Neuronal stem cell (in vitro differentiated cells): ENCODE data around the gene STT3B.
A peak's percentile ranks its signal among the peaks of the same experiment; 100 is the strongest.

Experiments
- DNase-seq: peaks from one replicate; pipeline ENCODE4 v3.0.0-alpha.2; 2013; ENCODE audit warnings: low spot score
- H2AFZ ChIP-seq: one replicate; pipeline ENCODE4 v1.6.1; 2013; ENCODE audit warnings: mild to moderate bottlenecking, low read length, inconsistent platforms
- H2AK5ac ChIP-seq: 2 replicates; pipeline ENCODE4 v1.6.1; 2013; ENCODE audit warnings: low read depth, mild to moderate bottlenecking, inconsistent platforms, low read length, moderate library complexity, mixed read lengths
- H2BK120ac ChIP-seq: 2 replicates; pipeline ENCODE4 v1.6.1; 2013; ENCODE audit warnings: low read depth, mild to moderate bottlenecking, inconsistent platforms, low read length, moderate library complexity, mixed read lengths
- H2BK12ac ChIP-seq: one replicate; pipeline ENCODE4 v1.6.1; 2013; ENCODE audit warnings: low read length, inconsistent platforms
- H2BK15ac ChIP-seq: 2 replicates; pipeline ENCODE4 v1.6.1; 2013; ENCODE audit warnings: mild to moderate bottlenecking, low read length, inconsistent platforms, mixed read lengths
- H2BK5ac ChIP-seq: one replicate; pipeline ENCODE4 v1.6.1; 2013; ENCODE audit warnings: inconsistent platforms, mild to moderate bottlenecking, low read length, moderate library complexity
- H3K14ac ChIP-seq: one replicate; pipeline ENCODE4 v1.6.1; 2013; ENCODE audit warnings: low read length, inconsistent platforms
- H3K18ac ChIP-seq: 2 replicates; pipeline ENCODE4 v1.6.1; 2013; ENCODE audit warnings: low read length, inconsistent platforms
- H3K23ac ChIP-seq: 2 replicates; pipeline ENCODE4 v1.6.1; 2013; ENCODE audit warnings: low read depth, mild to moderate bottlenecking, mixed read lengths, low read length, inconsistent platforms; ENCODE audit not compliant: poor library complexity
- H3K27ac ChIP-seq: replicated peaks from 3 replicates; pipeline ENCODE4 v1.5.1; 2013; ENCODE audit warnings: low read length, inconsistent platforms
- H3K27me3 ChIP-seq, 3 experiments: 2 replicates each; pipeline ENCODE4 v1.6.1; 2013; ENCODE audit warnings: low read length in 3 of 3, mild to moderate bottlenecking in 2 of 3, inconsistent platforms in 1 of 3, low read depth in 1 of 3, mixed read lengths in 1 of 3, moderate library complexity in 1 of 3; ENCODE audit not compliant: control insufficient read depth in 3 of 3, insufficient read depth in 3 of 3
- H3K36me3 ChIP-seq, 2 donors: replicated peaks in 1 of 2; 2 replicates each; pipeline ENCODE4 v1.6.1; 2013; ENCODE audit warnings: low read length in 2 of 2; ENCODE audit not compliant: control insufficient read depth in 2 of 2, insufficient read depth in 2 of 2
- H3K4ac ChIP-seq: 2 replicates; pipeline ENCODE4 v1.6.1; 2013; ENCODE audit warnings: inconsistent platforms, mild to moderate bottlenecking, low read length, moderate library complexity
- H3K4me1 ChIP-seq, 2 donors: 1 replicate in 1 of 2; 2 replicates in 1 of 2; pipeline ENCODE4 v1.6.1; 2013; ENCODE audit warnings: low read length in 2 of 2, low read depth in 1 of 2; ENCODE audit not compliant: control insufficient read depth in 2 of 2, insufficient read depth in 1 of 2
- H3K4me2 ChIP-seq: one replicate; pipeline ENCODE4 v1.6.1; 2013; ENCODE audit warnings: mild to moderate bottlenecking, low read length, inconsistent platforms; ENCODE audit not compliant: insufficient read depth, poor library complexity, severe bottlenecking
- H3K4me3 ChIP-seq, 2 donors: 2 replicates each; pipeline ENCODE4 v1.5.1; 2013; ENCODE audit warnings: low read length in 2 of 2, mild to moderate bottlenecking in 2 of 2, inconsistent platforms in 1 of 2, moderate library complexity in 1 of 2
- H3K79me1 ChIP-seq: one replicate; pipeline ENCODE4 v1.6.1; 2013; ENCODE audit warnings: low read depth, mild to moderate bottlenecking, inconsistent platforms, low read length, moderate library complexity
- H3K9ac ChIP-seq: one replicate; pipeline ENCODE4 v1.6.1; 2013; ENCODE audit warnings: mild to moderate bottlenecking, low read depth, low read length, inconsistent platforms; ENCODE audit not compliant: poor library complexity
- H3K9me3 ChIP-seq, 2 donors: replicated peaks in 1 of 2; 2 replicates each; pipeline versions ENCODE3 to v1.6.1; 2013; ENCODE audit warnings: low read length in 2 of 2, mild to moderate bottlenecking in 2 of 2, inconsistent platforms in 1 of 2, low read depth in 1 of 2, mixed read lengths in 1 of 2, moderate library complexity in 1 of 2; ENCODE audit not compliant: control insufficient read depth in 2 of 2, insufficient read depth in 1 of 2
- H4K8ac ChIP-seq: one replicate; pipeline ENCODE4 v1.6.1; 2013; ENCODE audit warnings: low read depth, mild to moderate bottlenecking, inconsistent platforms, low read length, moderate library complexity
- H4K91ac ChIP-seq: one replicate; pipeline ENCODE4 v1.6.1; 2013; ENCODE audit warnings: low read length, low read depth, mild to moderate bottlenecking, inconsistent platforms; ENCODE audit not compliant: poor library complexity
- WGBS, 2 donors: extraction: QIAGEN DNeasy Blood & Tissue Kit; methylation state at CpG; one replicate each; pipeline ENCODE4 v1.1.7; 2013; ENCODE audit warnings: missing lambda C conversion rate in 2 of 2, mixed read lengths in 1 of 2; ENCODE audit not compliant: insufficient read length in 2 of 2, insufficient replicate concordance in 1 of 2; ENCODE audit errors: extremely low coverage in 2 of 2; 5-methylcytosine and 5-hydroxymethylcytosine counted together

STT3B gene

DNA sequence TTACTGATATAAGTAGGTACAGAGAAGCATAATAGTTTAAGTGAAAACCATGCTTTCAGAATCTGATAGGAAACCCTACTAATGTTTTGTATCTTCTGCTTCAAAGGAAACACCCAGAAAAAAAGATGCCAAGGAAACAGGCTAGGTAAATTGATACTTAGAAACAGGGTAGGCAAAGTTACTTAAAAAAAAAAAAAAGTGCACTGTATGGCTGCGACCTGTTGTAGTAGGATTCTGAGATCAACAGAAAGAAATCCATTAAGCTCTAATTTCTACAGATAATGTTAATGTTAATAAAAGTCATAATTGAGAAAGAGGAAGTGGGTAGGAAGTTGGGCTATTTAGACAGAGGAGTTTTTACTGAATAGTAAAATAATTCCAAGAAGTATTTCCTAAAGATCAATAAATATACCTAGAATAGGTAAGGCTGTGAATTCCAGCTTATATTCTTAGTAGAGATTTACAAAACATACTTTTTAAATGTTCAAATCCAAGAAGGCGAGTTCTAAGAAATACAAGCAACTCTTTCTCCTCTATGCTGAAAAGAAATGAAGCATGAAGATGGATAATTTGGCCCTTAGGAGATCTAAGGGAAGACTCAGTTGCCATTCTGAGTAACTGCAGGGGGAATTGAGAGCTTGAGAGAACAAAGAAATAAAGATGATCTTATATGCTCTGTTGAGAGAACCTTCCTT lies 24.1 kb upstream of the STT3B start:
- Histone ChIP-seq H3K4ac (no peak overlapping the region), H3K9ac (no peak overlapping the region), H3K4me2 (no peak overlapping the region), H3K4me3 (no peak overlapping the region), H3K79me1 (no peaks in the 10 kb centered on the region), H2AFZ (peak overlapping the region; percentile 19), H3K27me3 (no peaks in the 10 kb centered on the region), H3K18ac (no peak overlapping the region), H3K36me3 (no peaks in the 10 kb centered on the region), H4K8ac (no peak overlapping the region), H4K91ac (no peak overlapping the region), H3K14ac (no peak overlapping the region), H3K4me1 (peaks cover 3 to 6% of the 10 kb centered on the region in 2 donors), H2BK120ac (no peak overlapping the region), H2BK12ac (no peak overlapping the region), H2AK5ac (no peak overlapping the region), H3K27ac (no peak overlapping the region), H2BK5ac (no peak overlapping the region), H3K9me3 (no peaks in the 10 kb centered on the region), H2BK15ac (no peak overlapping the region), H3K23ac (no peak overlapping the region)
- WGBS, 2 donors = no CpG with 5 or more reads among the region's 2 CpGs
- DNase-seq = no peak

DNA sequence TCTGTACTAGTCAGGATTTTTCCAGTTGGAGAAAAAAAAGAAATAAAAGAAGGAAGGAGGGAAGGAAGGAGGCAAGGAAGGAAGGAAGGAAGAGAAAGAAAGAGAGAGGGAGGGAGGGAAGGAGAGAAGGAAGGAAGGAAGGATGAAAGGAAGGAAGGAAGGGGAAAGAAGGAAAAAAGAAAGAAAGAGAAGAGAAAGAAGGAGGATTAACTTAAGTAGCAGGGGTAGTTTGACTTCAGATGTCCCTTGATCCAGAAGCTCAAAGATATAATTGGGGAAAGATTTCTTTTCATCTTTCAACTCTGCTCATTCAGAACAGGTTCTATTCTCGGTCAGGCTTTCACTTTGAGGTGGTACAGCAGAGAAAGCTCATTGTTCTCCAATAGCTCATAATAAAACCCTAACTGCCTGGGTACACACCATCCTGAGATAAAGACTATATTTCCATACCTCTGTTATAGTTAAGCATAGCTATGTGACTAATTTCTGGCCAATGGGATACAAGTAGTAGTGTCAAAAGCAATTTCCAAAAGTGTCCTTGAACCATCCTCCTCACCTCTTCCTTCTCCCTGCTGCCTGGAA lies 23.5 kb upstream of the STT3B start:
- H3K14ac ChIP-seq = no peak overlapping the region
- H3K79me1 ChIP-seq = no peaks in the 10 kb centered on the region
- H3K4ac ChIP-seq = no peak overlapping the region
- no peak overlapping the region for H3K4me2 ChIP-seq
- no peak overlapping the region for H3K9ac ChIP-seq
- H3K9me3 ChIP-seq = no peaks in the 10 kb centered on the region
- H3K23ac ChIP-seq = no peak overlapping the region
- H3K4me3 ChIP-seq = no peak overlapping the region
- no peak overlapping the region for H2BK120ac ChIP-seq
- no peak overlapping the region for H4K91ac ChIP-seq
- peak overlapping the region; percentile 19 for H2AFZ ChIP-seq
- no peak overlapping the region for H3K27ac ChIP-seq
- H3K36me3 ChIP-seq = no peaks in the 10 kb centered on the region
- no CpG with 5 or more reads among the region's 1 CpG for WGBS, 2 donors
- H2AK5ac ChIP-seq = no peak overlapping the region
- no peak overlapping the region for H3K18ac ChIP-seq
- H2BK5ac ChIP-seq = no peak overlapping the region
- DNase-seq = no peak
- no peak overlapping the region for H4K8ac ChIP-seq
- no peak overlapping the region for H2BK15ac ChIP-seq
- no peak overlapping the region for H2BK12ac ChIP-seq
- peaks cover 3 to 6% of the 10 kb centered on the region in 2 donors for H3K4me1 ChIP-seq
- H3K27me3 ChIP-seq = no peaks in the 10 kb centered on the region

- H3K4me2 ChIP-seq = no peak overlapping the region
- H3K27ac ChIP-seq = no peak overlapping the region
- H3K79me1 ChIP-seq = no peaks in the 10 kb centered on the region
- H3K36me3 ChIP-seq = no peaks in the 10 kb centered on the region
- no peak overlapping the region for H3K23ac ChIP-seq
- no peak overlapping the region for H2BK120ac ChIP-seq
- no peak overlapping the region for H3K9ac ChIP-seq
- no peak overlapping the region for H2AFZ ChIP-seq
- H4K8ac ChIP-seq = no peak overlapping the region
- H3K4me1 ChIP-seq = no peaks in the 10 kb centered on the region
- no peak for DNase-seq
- no peak overlapping the region for H2AK5ac ChIP-seq
- H3K9me3 ChIP-seq = no peaks in the 10 kb centered on the region
- no peak overlapping the region for H3K18ac ChIP-seq
- no peaks in the 10 kb centered on the region for H3K27me3 ChIP-seq
- no peak overlapping the region for H2BK12ac ChIP-seq
- H2BK15ac ChIP-seq = no peak overlapping the region
- no peak overlapping the region for H3K4me3 ChIP-seq
- H3K14ac ChIP-seq = no peak overlapping the region
- no CpG with 5 or more reads among the region's 5 CpGs for WGBS, 2 donors
- H2BK5ac ChIP-seq = no peak overlapping the region
- no peak overlapping the region for H3K4ac ChIP-seq
- H4K91ac ChIP-seq = no peak overlapping the region
Measured at GRCh38 chr3:31514570-31514969, 18.2 kb upstream of the STT3B start.

- no CpG with 5 or more reads among the region's 2 CpGs for WGBS, 2 donors
- no peak overlapping the region for H2BK5ac ChIP-seq
- no peaks in the 10 kb centered on the region for H3K79me1 ChIP-seq
Measured at GRCh38 chr3:31515486-31516284, 17.0 kb upstream of the STT3B start.

More at GRCh38 chr3:31515486-31516284, 17.0 kb upstream of the STT3B start:
- no peak overlapping the region for H3K4me2 ChIP-seq
- no peak overlapping the region for H3K14ac ChIP-seq
- no peak overlapping the region for H2AFZ ChIP-seq
- no peak overlapping the region for H3K4me3 ChIP-seq
- no peak overlapping the region for H4K91ac ChIP-seq
- no peak overlapping the region for H2BK120ac ChIP-seq
- H3K27me3 ChIP-seq = no peaks in the 10 kb centered on the region
- no peak overlapping the region for H3K4ac ChIP-seq
- no peaks in the 10 kb centered on the region for H3K36me3 ChIP-seq
- H3K9ac ChIP-seq = no peak overlapping the region
- H3K23ac ChIP-seq = no peak overlapping the region
- no peak overlapping the region for H3K27ac ChIP-seq
- no peak overlapping the region for H2BK15ac ChIP-seq
- no peaks in the 10 kb centered on the region for H3K9me3 ChIP-seq
- H2AK5ac ChIP-seq = no peak overlapping the region
- no peak overlapping the region for H2BK12ac ChIP-seq
- DNase-seq = no peak
- H3K18ac ChIP-seq = no peak overlapping the region
- H4K8ac ChIP-seq = no peak overlapping the region
- H3K4me1 ChIP-seq = no peaks in the 10 kb centered on the region
